ENCODE results near the gene SP3.

Gene SP3

GRCh38 chr2:173959358-173959884 lies 5.8 kb downstream of the SP3 start:
- no peak for TF ChIP-seq CTCF (IDR thresholded peaks at IDR 0.05; ENCODE audit: low read depth, low read length, missing control alignments)
- H3K4me3 ChIP-seq (replicated peaks; ENCODE audit: low read depth, low read length), result no peak overlapping the region

GRCh38 chr2:173958198-173958846 lies 6.9 kb downstream of the SP3 start:
- no peak for TF ChIP-seq CTCF (IDR thresholded peaks at IDR 0.05; ENCODE audit: low read depth, low read length, missing control alignments)
- no peak overlapping the region for H3K4me3 ChIP-seq (replicated peaks; ENCODE audit: low read depth, low read length)
- no peak for DNase-seq (ENCODE audit: extremely low read depth, low read depth)

More at GRCh38 chr2:173959358-173959884, 5.8 kb downstream of the SP3 start:
- DNase-seq (ENCODE audit: extremely low read depth, low read depth), result no peak

- TF ChIP-seq CTCF (IDR thresholded peaks at IDR 0.05; ENCODE audit: low read depth, low read length, missing control alignments), result no peak
- no peak overlapping the region for H3K4me3 ChIP-seq (replicated peaks; ENCODE audit: low read depth, low read length)
- no peak for DNase-seq (ENCODE audit: extremely low read depth, low read depth)
Measured at GRCh38 chr2:173957517-173957916, 7.7 kb downstream of the SP3 start.

- no peak for DNase-seq (ENCODE audit: extremely low read depth, low read depth)
- no peak overlapping the region for H3K4me3 ChIP-seq (replicated peaks; ENCODE audit: low read depth, low read length)
- TF ChIP-seq CTCF (IDR thresholded peaks at IDR 0.05; ENCODE audit: low read depth, low read length, missing control alignments), result no peak
Measured at GRCh38 chr2:173956454-173956853, 8.7 kb downstream of the SP3 start.

- H3K4me3 ChIP-seq (replicated peaks; ENCODE audit: low read depth, low read length), result no peak overlapping the region
- no peak for DNase-seq (ENCODE audit: extremely low read depth, low read depth)
- TF ChIP-seq CTCF (IDR thresholded peaks at IDR 0.05; ENCODE audit: low read depth, low read length, missing control alignments), result no peak
Measured at GRCh38 chr2:173955867-173956266, 9.3 kb downstream of the SP3 start.

GRCh38 chr2:173955004-173955403 lies 10.2 kb downstream of the SP3 start:
- H3K4me3 ChIP-seq (replicated peaks; ENCODE audit: low read depth, low read length), result no peak overlapping the region
- DNase-seq (ENCODE audit: extremely low read depth, low read depth), result no peak
- TF ChIP-seq CTCF (IDR thresholded peaks at IDR 0.05; ENCODE audit: low read depth, low read length, missing control alignments), result no peak

GRCh38 chr2:173953047-173953424 lies 12.1 kb downstream of the SP3 start:
- no peak overlapping the region for H3K4me3 ChIP-seq (replicated peaks; ENCODE audit: low read depth, low read length)
- no peak for TF ChIP-seq CTCF (IDR thresholded peaks at IDR 0.05; ENCODE audit: low read depth, low read length, missing control alignments)

More at GRCh38 chr2:173953047-173953424, 12.1 kb downstream of the SP3 start:
- DNase-seq (ENCODE audit: extremely low read depth, low read depth), result no peak

Measured in HFF-Myc (cell line).